CD14-positive monocyte (primary cell): ENCODE data around the gene XPO5. TPM values are rescaled to one million over a fixed set of nuclear protein-coding genes. Genes with fewer than 3 reads are reported as not detected.

Experiments used
- DNase-seq, 3 donors: peaks; one replicate each; pipeline ENCODE4 v3.0.0-alpha.2; 2011 to 2022
- H2AFZ ChIP-seq: 2 replicates; pipeline ENCODE4 v1.6.0; 2012; ENCODE audit warnings: mild to moderate bottlenecking, low read depth, low read length, inconsistent platforms; ENCODE audit not compliant: insufficient read depth, poor library complexity, severe bottlenecking
- H3K27ac ChIP-seq, 2 donors: 1 replicate in 1 of 2; 2 replicates in 1 of 2; pipeline ENCODE4 v1.5.1; 2012 to 2013; ENCODE audit warnings: low read length in 2 of 2, control low read depth in 1 of 2, inconsistent platforms in 1 of 2, low read depth in 1 of 2, mild to moderate bottlenecking in 1 of 2
- H3K27me3 ChIP-seq, 2 donors: one replicate each; pipeline versions ENCODE4 v1.6.0 to v1.6.1; 2011 to 2013; ENCODE audit warnings: low read length in 2 of 2; ENCODE audit not compliant: control insufficient read depth in 2 of 2, insufficient read depth in 2 of 2
- H3K36me3 ChIP-seq, 2 donors: replicated peaks in 1 of 2; 1 replicate in 1 of 2; 2 replicates in 1 of 2; pipeline versions ENCODE4 v1.5.1 to v1.6.1; 2012 to 2013; ENCODE audit warnings: low read length in 2 of 2, control low read depth in 1 of 2, inconsistent platforms in 1 of 2, mild to moderate bottlenecking in 1 of 2; ENCODE audit not compliant: insufficient read depth in 2 of 2, control insufficient read depth in 1 of 2
- H3K4me1 ChIP-seq, 2 donors: 1 replicate in 1 of 2; 2 replicates in 1 of 2; pipeline versions ENCODE4 v1.5.1 to v1.6.1; 2012 to 2013; ENCODE audit warnings: low read length in 2 of 2, control low read depth in 1 of 2, inconsistent platforms in 1 of 2, mild to moderate bottlenecking in 1 of 2, moderate library complexity in 1 of 2; ENCODE audit not compliant: insufficient read depth in 2 of 2, control insufficient read depth in 1 of 2
- H3K4me2 ChIP-seq: replicated peaks from 2 replicates; pipeline ENCODE3; 2012; ENCODE audit warnings: low read length, moderate library complexity, mild to moderate bottlenecking; ENCODE audit not compliant: poor library complexity, severe bottlenecking; ENCODE audit errors: extremely low read depth
- H3K4me3 ChIP-seq, 3 experiments: fragments of 200-600 bp in 1 of 3; sonication (generic) in 1 of 3; replicated peaks in 1 of 3; 1 replicate in 2 of 3; 2 replicates in 1 of 3; pipeline ENCODE4 v1.5.1; 2011 to 2013; ENCODE audit warnings: low read length in 3 of 3, mild to moderate bottlenecking in 3 of 3, control low read depth in 2 of 3, low read depth in 2 of 3, inconsistent platforms in 1 of 3, moderate library complexity in 1 of 3
- H3K79me2 ChIP-seq: 2 replicates; pipeline ENCODE4 v1.6.0; 2012; ENCODE audit warnings: mild to moderate bottlenecking, control low read depth, inconsistent platforms, low read length, moderate library complexity; ENCODE audit not compliant: insufficient read depth
- H3K9ac ChIP-seq: 2 replicates; pipeline ENCODE4 v1.6.0; 2017; ENCODE audit warnings: low read length, mild to moderate bottlenecking; ENCODE audit not compliant: insufficient read depth, poor library complexity, severe bottlenecking
- H3K9me3 ChIP-seq, 2 donors: replicated peaks in 1 of 2; 1 replicate in 1 of 2; 2 replicates in 1 of 2; pipeline versions ENCODE4 v1.5.1 to v1.6.1; 2012 to 2013; ENCODE audit warnings: low read length in 2 of 2, control low read depth in 1 of 2; ENCODE audit not compliant: control insufficient read depth in 1 of 2, insufficient read depth in 1 of 2
- H4K20me1 ChIP-seq: 2 replicates; pipeline ENCODE4 v1.6.0; 2012; ENCODE audit warnings: mild to moderate bottlenecking, low read length, control low read depth, moderate library complexity; ENCODE audit not compliant: insufficient read depth
- H3K27ac Mint-ChIP-seq, 7 donors: one replicate each; pipeline ENCODE4 v1.8.0; 2020; ENCODE audit warnings: mild to moderate bottlenecking in 7 of 7, mixed read lengths in 7 of 7, moderate library complexity in 6 of 7, inconsistent platforms in 2 of 7
- H3K27me3 Mint-ChIP-seq, 3 donors: one replicate each; pipeline ENCODE4 v1.8.0; 2021 to 2022; ENCODE audit warnings: low read depth in 3 of 3, mild to moderate bottlenecking in 3 of 3, mixed read lengths in 3 of 3, moderate library complexity in 3 of 3, inconsistent platforms in 1 of 3
- H3K36me3 Mint-ChIP-seq, 2 donors: one replicate each; pipeline ENCODE4 v1.8.0; 2020; ENCODE audit warnings: mixed read lengths in 2 of 2, inconsistent platforms in 1 of 2, mild to moderate bottlenecking in 1 of 2
- H3K4me1 Mint-ChIP-seq: one replicate; pipeline ENCODE4 v1.8.0; 2020; ENCODE audit warnings: mild to moderate bottlenecking, mixed read lengths
- H3K4me3 Mint-ChIP-seq, 2 donors: one replicate each; pipeline ENCODE4 v1.8.0; 2020; ENCODE audit warnings: mild to moderate bottlenecking in 2 of 2, mixed read lengths in 2 of 2, moderate library complexity in 1 of 2
- H3K9me3 Mint-ChIP-seq, 7 donors: one replicate each; pipeline ENCODE4 v1.8.0; 2020 to 2022; ENCODE audit warnings: mixed read lengths in 7 of 7, mild to moderate bottlenecking in 6 of 7, moderate library complexity in 6 of 7, inconsistent platforms in 2 of 7
- CTCF ChIP-seq: fragments of 200-600 bp; IDR thresholded peaks from one replicate; pipeline ENCODE4 v1.8.0; 2022; ENCODE audit warnings: antibody characterized with exemption, mild to moderate bottlenecking
- WGBS: methylation state at CpG from one replicate; pipeline ENCODE4 v1.1.5; 2013; ENCODE audit warnings: missing lambda C conversion rate; ENCODE audit not compliant: insufficient coverage; 5-methylcytosine and 5-hydroxymethylcytosine counted together
- intact Hi-C, 2 donors: fragments of 100-400 bp; cut with micrococcal nuclease; formaldehyde crosslinking; loops; one replicate each; pipeline versions ENCODE4 v1.15.0 to v1.15.1; 2023
- polyA plus RNA-seq, 3 donors: library from polyadenylated mRNA; depleted of rRNA in 1 of 3; unstranded in 2 of 3; stranded (reverse) in 1 of 3; fragments of 300-500 nt in 2 of 3; fragments of >200 nt in 1 of 3; fragmentation: Illumina TruSeq in 2 of 3; gene quantifications; 1 replicate in 2 of 3; 2 replicates in 1 of 3; pipeline ENCODE4 v1.2.3, GENCODE V29; 2012 to 2021

XPO5 gene
- polyA plus RNA-seq, 3 donors, result 8.0 to 17.5 (median 13.8) TPM

DNA sequence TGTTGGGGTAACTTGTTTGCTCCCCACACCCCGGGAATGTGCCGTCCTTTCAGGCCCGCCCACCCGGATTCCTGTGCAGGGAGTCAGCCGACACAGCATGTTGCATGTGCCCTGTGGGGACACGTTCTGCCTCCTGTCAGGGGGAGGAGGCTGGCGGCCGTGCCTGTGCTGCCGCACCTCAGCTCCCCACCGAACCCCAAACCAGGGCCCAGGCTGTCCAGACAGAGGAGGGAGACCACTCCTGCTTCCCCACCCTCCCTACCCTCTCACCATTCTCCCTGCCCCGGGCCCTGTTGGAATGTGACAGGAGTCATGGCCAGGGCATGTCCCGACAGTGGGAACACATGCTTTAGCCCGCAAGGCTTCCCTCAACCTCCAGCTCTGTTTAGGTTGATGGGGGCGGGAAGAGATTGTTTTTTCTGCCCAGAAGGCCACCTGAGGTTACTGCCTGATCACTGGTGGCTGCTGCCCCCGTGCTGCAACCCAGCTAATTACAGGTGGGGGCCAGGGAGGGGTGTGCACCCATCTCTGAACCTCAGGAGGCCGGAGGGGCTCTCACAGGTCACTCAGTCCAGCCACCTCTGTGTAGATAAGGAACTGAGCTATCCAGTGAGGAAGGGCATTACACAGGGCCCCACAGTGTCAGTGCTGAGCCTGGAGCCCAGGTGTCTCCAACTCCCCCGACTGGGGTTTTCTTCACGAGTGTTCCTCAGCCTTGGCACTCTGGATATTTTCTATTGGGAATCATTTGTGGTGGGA is 79.3 kb downstream of the XPO5 start:
- no peak overlapping the region for H3K4me3 ChIP-seq
- peaks cover 34% of the 10 kb centered on the region for H4K20me1 ChIP-seq
- no peak overlapping the region for H3K9ac ChIP-seq
- H3K27me3 ChIP-seq, result no peaks in the 10 kb centered on the region
- H3K9me3 Mint-ChIP-seq, result no peaks in the 10 kb centered on the region
- H3K27ac Mint-ChIP-seq, result peak overlapping the region in 2 of 7 donors; percentile 37 to 69
- H3K4me2 ChIP-seq, result no peak overlapping the region
- 90% methylated on average over 6 of the region's 18 CpGs for WGBS
- TF ChIP-seq CTCF, result no peak
- peaks cover 8% of the 10 kb centered on the region for H3K4me1 Mint-ChIP-seq
- DNase-seq, result no peak
- no peaks in the 10 kb centered on the region for H3K79me2 ChIP-seq
- intact Hi-C loops, result no loop called here
- no peak overlapping the region for H3K4me3 Mint-ChIP-seq
- H3K27me3 Mint-ChIP-seq, result peaks cover 0 to 4% (median 0%) of the 10 kb centered on the region in 3 donors
- H2AFZ ChIP-seq, result no peak overlapping the region
- H3K4me1 ChIP-seq, result no peaks in the 10 kb centered on the region
- H3K36me3 Mint-ChIP-seq, result peaks cover 48 to 55% of the 10 kb centered on the region in 2 donors
- H3K9me3 ChIP-seq, result no peaks in the 10 kb centered on the region
- peaks cover 44 to 83% of the 10 kb centered on the region in 2 donors for H3K36me3 ChIP-seq
- H3K27ac ChIP-seq, result no peak overlapping the region

- Histone ChIP-seq H3K79me2 (no peaks in the 10 kb centered on the region), H3K27ac (no peak overlapping the region), H4K20me1 (peaks cover 37% of the 10 kb centered on the region), H3K9ac (no peak overlapping the region), H3K4me2 (no peak overlapping the region), H2AFZ (no peak overlapping the region), H3K27me3 (no peaks in the 10 kb centered on the region), H3K4me1 (no peaks in the 10 kb centered on the region), H3K36me3 (peaks cover 36 to 72% of the 10 kb centered on the region in 2 donors), H3K9me3 (no peaks in the 10 kb centered on the region), H3K4me3 (no peak overlapping the region)
- intact Hi-C loops, result no loop called here
- peak overlapping the region in 5 of 7 donors; percentile 10 to 86 (median 26) for H3K27ac Mint-ChIP-seq
- no peak overlapping the region for H3K4me3 Mint-ChIP-seq
- peaks cover 37 to 46% of the 10 kb centered on the region in 2 donors for H3K36me3 Mint-ChIP-seq
- 62% methylated on average over 3 of the region's 4 CpGs for WGBS
- peaks cover 8% of the 10 kb centered on the region for H3K4me1 Mint-ChIP-seq
- no peak for TF ChIP-seq CTCF
- H3K27me3 Mint-ChIP-seq, result peaks cover 0 to 4% (median 0%) of the 10 kb centered on the region in 3 donors
- no peaks in the 10 kb centered on the region for H3K9me3 Mint-ChIP-seq
- DNase-seq, result no peak
Observed at GRCh38 chr6:43495409-43495941, 80.4 kb downstream of the XPO5 start.
